ENCODE measurements around the gene OLFM1. TPM values are rescaled to one million over a fixed set of nuclear protein-coding genes. Genes with fewer than 3 reads are reported as not detected.

OLFM1 gene
- total RNA-seq, 1 experiment from 2014 or later, result 0.39 TPM

DNA sequence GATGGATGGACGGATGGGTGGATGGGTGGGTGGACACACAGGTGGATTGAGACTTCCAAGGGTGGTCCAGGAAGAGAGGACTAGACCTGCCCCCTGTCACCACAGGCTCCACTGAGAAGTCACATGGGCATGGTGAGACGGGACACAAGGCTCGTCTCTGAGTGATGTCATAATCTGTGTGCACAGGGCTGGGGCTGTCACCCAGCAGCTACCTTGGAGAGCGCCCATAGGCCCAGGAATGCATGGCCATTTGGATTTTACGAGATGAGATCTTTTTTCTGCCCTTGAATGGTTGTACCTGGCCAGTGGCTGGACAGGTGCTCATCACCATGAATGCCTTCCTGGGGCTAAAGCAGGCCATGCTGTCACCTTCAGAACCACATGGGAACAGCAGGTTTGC lies 3.1 kb downstream of the OLFM1 start:
- Histone ChIP-seq H3K27me3 (ENCODE audit: control insufficient read depth, insufficient read depth, low read length) (peaks cover 4% of the 10 kb centered on the region), H3K36me3 (ENCODE audit: control insufficient read depth, insufficient read depth, low read length) (no peaks in the 10 kb centered on the region), H3K4me1 (ENCODE audit: control insufficient read depth, insufficient read depth, low read length) (no peaks in the 10 kb centered on the region), H3K9me3 (ENCODE audit: control insufficient read depth, insufficient read depth, low read depth, low read length) (no peaks in the 10 kb centered on the region), H3K27ac (ENCODE audit: low read length) (no peak overlapping the region), H3K4me3 (ENCODE audit: low read depth in 2 of 2, low read length in 2 of 2) (no peak overlapping the region)
- ChIA-PET CTCF (no interaction called here), POLR2A (interaction anchor here (0.6 kb wide), 1 partner anchor 259 kb away, joined by 5 read pairs; no protein-coding TSS in a partner anchor)
- intact Hi-C loops (cut with micrococcal nuclease; ENCODE audit: unreplicated experiment), result no loop called here
- TF ChIP-seq, protein P1, sequence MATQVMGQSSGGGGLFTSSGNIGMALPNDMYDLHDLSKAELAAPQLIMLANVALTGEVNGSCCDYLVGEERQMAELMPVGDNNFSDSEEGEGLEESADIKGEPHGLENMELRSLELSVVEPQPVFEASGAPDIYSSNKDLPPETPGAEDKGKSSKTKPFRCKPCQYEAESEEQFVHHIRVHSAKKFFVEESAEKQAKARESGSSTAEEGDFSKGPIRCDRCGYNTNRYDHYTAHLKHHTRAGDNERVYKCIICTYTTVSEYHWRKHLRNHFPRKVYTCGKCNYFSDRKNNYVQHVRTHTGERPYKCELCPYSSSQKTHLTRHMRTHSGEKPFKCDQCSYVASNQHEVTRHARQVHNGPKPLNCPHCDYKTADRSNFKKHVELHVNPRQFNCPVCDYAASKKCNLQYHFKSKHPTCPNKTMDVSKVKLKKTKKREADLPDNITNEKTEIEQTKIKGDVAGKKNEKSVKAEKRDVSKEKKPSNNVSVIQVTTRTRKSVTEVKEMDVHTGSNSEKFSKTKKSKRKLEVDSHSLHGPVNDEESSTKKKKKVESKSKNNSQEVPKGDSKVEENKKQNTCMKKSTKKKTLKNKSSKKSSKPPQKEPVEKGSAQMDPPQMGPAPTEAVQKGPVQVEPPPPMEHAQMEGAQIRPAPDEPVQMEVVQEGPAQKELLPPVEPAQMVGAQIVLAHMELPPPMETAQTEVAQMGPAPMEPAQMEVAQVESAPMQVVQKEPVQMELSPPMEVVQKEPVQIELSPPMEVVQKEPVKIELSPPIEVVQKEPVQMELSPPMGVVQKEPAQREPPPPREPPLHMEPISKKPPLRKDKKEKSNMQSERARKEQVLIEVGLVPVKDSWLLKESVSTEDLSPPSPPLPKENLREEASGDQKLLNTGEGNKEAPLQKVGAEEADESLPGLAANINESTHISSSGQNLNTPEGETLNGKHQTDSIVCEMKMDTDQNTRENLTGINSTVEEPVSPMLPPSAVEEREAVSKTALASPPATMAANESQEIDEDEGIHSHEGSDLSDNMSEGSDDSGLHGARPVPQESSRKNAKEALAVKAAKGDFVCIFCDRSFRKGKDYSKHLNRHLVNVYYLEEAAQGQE (IDR thresholded peaks at IDR 0.05; ENCODE audit: insufficient read depth in 1 of 2, low read depth in 2 of 2, low read length in 1 of 2), result peak; percentile 86 to 91
- no peak for TF ChIP-seq TCF7L2 (IDR thresholded peaks at IDR 0.05; ENCODE audit: low read depth, low read length)
- BruUV-seq (replicated peaks), result no TSS peak
- DNase-seq (ENCODE audit: low read depth, low spot score), result no peak
- ATAC-seq, result no peak
- in situ Hi-C loops (cut with HindIII; ENCODE audit: low pct_unique_long_range_greater_than_20kb, low sequenced_read_pairs), result no loop called here

DNA sequence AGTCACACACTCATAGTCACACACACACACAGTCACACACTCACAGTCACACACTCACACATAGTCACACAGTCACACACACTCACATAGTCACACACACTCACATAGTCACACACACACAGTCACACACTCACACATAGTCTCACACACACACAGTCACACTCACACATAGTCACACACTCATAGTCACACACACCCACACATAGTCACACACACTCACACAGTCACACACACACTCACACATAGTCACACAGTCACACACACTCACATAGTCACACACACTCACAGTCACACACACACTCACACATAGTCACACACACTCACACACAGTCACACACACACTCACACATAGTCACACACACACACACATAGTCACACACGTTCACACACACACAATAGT lies 4.1 kb downstream of the OLFM1 start:
- intact Hi-C loops (cut with micrococcal nuclease; ENCODE audit: unreplicated experiment) (no loop called here), in situ Hi-C loops (cut with HindIII; ENCODE audit: low pct_unique_long_range_greater_than_20kb, low sequenced_read_pairs) (no loop called here)
- no peaks in the 10 kb centered on the region for H3K36me3 ChIP-seq (ENCODE audit: control insufficient read depth, insufficient read depth, low read length)
- H3K4me1 ChIP-seq (ENCODE audit: control insufficient read depth, insufficient read depth, low read length), result no peaks in the 10 kb centered on the region
- no peak overlapping the region for H3K27ac ChIP-seq (ENCODE audit: low read length)
- ChIA-PET CTCF (no interaction called here), POLR2A (no interaction called here)
- no TSS peak for BruUV-seq (replicated peaks)
- peaks cover 2% of the 10 kb centered on the region for H3K27me3 ChIP-seq (ENCODE audit: control insufficient read depth, insufficient read depth, low read length)
- DNase-seq (ENCODE audit: low read depth, low spot score), result no peak
- ATAC-seq, result no peak
- TF ChIP-seq POLR2AphosphoS5 (IDR thresholded peaks at IDR 0.05; ENCODE audit: low read depth, low read length), result no peak
- H3K4me3 ChIP-seq (ENCODE audit: low read depth in 2 of 2, low read length in 2 of 2), result no peak overlapping the region
- H3K9me3 ChIP-seq (ENCODE audit: control insufficient read depth, insufficient read depth, low read depth, low read length), result no peaks in the 10 kb centered on the region

DNA sequence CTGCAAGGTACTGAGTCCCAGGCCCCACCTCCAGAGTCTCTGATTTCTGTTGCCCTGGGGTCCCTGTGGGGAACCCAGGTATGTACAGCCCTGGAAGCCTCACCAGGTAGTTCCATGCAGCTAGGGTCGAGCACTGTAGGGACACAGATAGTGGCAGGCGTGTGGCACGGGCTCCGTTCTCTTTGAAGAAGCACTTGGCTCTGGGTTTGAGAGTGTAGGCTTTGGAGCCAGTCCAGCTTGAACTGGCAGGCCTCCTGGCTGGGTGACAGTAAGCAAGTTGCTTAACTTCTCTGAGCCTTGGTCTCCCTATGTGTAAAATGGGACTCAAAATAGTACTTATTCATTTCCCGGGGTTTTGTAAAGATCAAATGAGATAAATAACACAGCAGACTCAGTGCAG lies 5.6 kb downstream of the OLFM1 start:
- TF ChIP-seq POLR2AphosphoS5 (IDR thresholded peaks at IDR 0.05; ENCODE audit: low read depth, low read length) (no peak), TCF7L2 (IDR thresholded peaks at IDR 0.05; ENCODE audit: low read depth, low read length) (no peak)
- Histone ChIP-seq H3K27me3 (ENCODE audit: control insufficient read depth, insufficient read depth, low read length) (peaks cover 2% of the 10 kb centered on the region), H3K4me3 (ENCODE audit: low read depth in 2 of 2, low read length in 2 of 2) (no peak overlapping the region), H3K36me3 (ENCODE audit: control insufficient read depth, insufficient read depth, low read length) (no peaks in the 10 kb centered on the region), H3K27ac (ENCODE audit: low read length) (no peak overlapping the region), H3K9me3 (ENCODE audit: control insufficient read depth, insufficient read depth, low read depth, low read length) (no peaks in the 10 kb centered on the region), H3K4me1 (ENCODE audit: control insufficient read depth, insufficient read depth, low read length) (no peaks in the 10 kb centered on the region)
- in situ Hi-C loops (cut with HindIII; ENCODE audit: low pct_unique_long_range_greater_than_20kb, low sequenced_read_pairs), result no loop called here
- intact Hi-C loops (cut with micrococcal nuclease; ENCODE audit: unreplicated experiment), result no loop called here
- ChIA-PET CTCF (no interaction called here), POLR2A (no interaction called here)
- BruUV-seq (replicated peaks), result no TSS peak
- DNase-seq (ENCODE audit: low read depth, low spot score) (no peak), ATAC-seq (no peak)

DNA sequence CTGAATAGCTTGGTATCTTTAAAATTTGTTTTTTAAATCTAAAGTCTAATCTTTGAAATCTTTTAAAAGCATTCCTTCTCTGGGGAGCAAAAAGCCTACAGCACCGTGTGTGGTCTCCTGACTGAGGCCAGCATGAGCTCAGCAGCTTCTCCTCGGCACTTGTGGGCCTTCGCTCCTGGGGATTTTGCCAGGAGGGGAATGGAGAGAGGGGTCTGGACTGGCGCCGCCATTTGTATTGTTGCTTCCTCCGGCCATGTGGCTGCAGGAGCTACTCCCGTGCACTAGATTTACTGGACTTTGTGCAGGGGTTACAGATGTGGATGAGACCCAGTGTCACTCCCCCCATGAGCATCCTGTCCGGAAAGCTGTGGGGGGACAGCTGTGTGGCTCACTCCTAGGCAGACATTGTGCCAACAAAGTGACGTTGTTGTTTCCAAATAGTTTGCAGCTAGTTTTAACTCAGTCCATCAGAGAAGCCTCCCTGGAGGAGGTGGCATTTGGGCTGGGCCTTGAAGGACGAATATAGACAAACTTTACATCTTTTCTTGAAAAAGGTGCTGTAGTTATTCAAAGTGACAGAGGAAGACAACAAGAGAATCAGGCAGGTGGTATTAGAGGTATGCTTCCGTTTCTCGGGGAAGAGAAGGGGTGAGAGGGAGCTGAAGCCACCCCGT lies 6.6 kb downstream of the OLFM1 start:
- no peak overlapping the region for H3K27ac ChIP-seq (ENCODE audit: low read length)
- intact Hi-C loops (cut with micrococcal nuclease; ENCODE audit: unreplicated experiment), result no loop called here
- no TSS peak for BruUV-seq (replicated peaks)
- DNase-seq (ENCODE audit: low read depth, low spot score) (no peak), ATAC-seq (no peak)
- H3K4me3 ChIP-seq (ENCODE audit: low read depth in 2 of 2, low read length in 2 of 2), result no peak overlapping the region
- in situ Hi-C loops (cut with HindIII; ENCODE audit: low pct_unique_long_range_greater_than_20kb, low sequenced_read_pairs), result no loop called here
- no peaks in the 10 kb centered on the region for H3K9me3 ChIP-seq (ENCODE audit: control insufficient read depth, insufficient read depth, low read depth, low read length)
- POLR2A ChIA-PET, result no interaction called here
- H3K4me1 ChIP-seq (ENCODE audit: control insufficient read depth, insufficient read depth, low read length), result no peaks in the 10 kb centered on the region
- H3K27me3 ChIP-seq (ENCODE audit: control insufficient read depth, insufficient read depth, low read length), result peaks cover 2% of the 10 kb centered on the region
- TF ChIP-seq, protein P1 (IDR thresholded peaks at IDR 0.05; ENCODE audit: insufficient read depth in 1 of 2, low read depth in 2 of 2, low read length in 1 of 2), result no peak
- TF ChIP-seq TCF7L2 (IDR thresholded peaks at IDR 0.05; ENCODE audit: low read depth, low read length) (no peak), SIN3A (IDR thresholded peaks at IDR 0.05; ENCODE audit: borderline replicate concordance, insufficient read depth, low read depth, low read length) (no peak), POLR2AphosphoS5 (IDR thresholded peaks at IDR 0.05; ENCODE audit: low read depth, low read length) (no peak)
- TF ChIP-seq, protein P2, sequence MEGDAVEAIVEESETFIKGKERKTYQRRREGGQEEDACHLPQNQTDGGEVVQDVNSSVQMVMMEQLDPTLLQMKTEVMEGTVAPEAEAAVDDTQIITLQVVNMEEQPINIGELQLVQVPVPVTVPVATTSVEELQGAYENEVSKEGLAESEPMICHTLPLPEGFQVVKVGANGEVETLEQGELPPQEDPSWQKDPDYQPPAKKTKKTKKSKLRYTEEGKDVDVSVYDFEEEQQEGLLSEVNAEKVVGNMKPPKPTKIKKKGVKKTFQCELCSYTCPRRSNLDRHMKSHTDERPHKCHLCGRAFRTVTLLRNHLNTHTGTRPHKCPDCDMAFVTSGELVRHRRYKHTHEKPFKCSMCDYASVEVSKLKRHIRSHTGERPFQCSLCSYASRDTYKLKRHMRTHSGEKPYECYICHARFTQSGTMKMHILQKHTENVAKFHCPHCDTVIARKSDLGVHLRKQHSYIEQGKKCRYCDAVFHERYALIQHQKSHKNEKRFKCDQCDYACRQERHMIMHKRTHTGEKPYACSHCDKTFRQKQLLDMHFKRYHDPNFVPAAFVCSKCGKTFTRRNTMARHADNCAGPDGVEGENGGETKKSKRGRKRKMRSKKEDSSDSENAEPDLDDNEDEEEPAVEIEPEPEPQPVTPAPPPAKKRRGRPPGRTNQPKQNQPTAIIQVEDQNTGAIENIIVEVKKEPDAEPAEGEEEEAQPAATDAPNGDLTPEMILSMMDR (IDR thresholded peaks at IDR 0.05), result no peak
- H3K36me3 ChIP-seq (ENCODE audit: control insufficient read depth, insufficient read depth, low read length), result no peaks in the 10 kb centered on the region
- CTCF ChIA-PET, result no interaction called here

Measured in Panc1 (cell line).